H9 (cell line): ENCODE measurements around the gene PMS1. TPM values are rescaled to one million over a fixed set of nuclear protein-coding genes. Genes with fewer than 3 reads are reported as not detected.

Experiments used
- DNase-seq: peaks from one replicate; pipeline ENCODE4 v3.0.0-alpha.2; 2017
- H2AFZ ChIP-seq: one replicate; pipeline ENCODE4 v1.6.1; 2013; ENCODE audit warnings: mild to moderate bottlenecking, low read length, control low read depth, moderate library complexity
- H2AK5ac ChIP-seq: 2 replicates; pipeline ENCODE4 v1.6.1; 2013; ENCODE audit warnings: low read length, control low read depth, mixed read lengths; ENCODE audit not compliant: insufficient read length
- H2BK120ac ChIP-seq: one replicate; pipeline ENCODE4 v1.6.1; 2013; ENCODE audit warnings: low read depth, mild to moderate bottlenecking, low read length, control low read depth, inconsistent platforms; ENCODE audit not compliant: poor library complexity, severe bottlenecking
- H2BK12ac ChIP-seq: 2 replicates; pipeline ENCODE4 v1.6.1; 2013; ENCODE audit warnings: low read length, control low read depth, mixed read lengths, low read depth; ENCODE audit not compliant: insufficient read length
- H2BK15ac ChIP-seq: 2 replicates; pipeline ENCODE4 v1.6.1; 2013; ENCODE audit warnings: low read depth, low read length, control low read depth
- H2BK20ac ChIP-seq: one replicate; pipeline ENCODE4 v1.6.1; 2013; ENCODE audit warnings: low read depth, mild to moderate bottlenecking, low read length, control low read depth, inconsistent platforms; ENCODE audit not compliant: poor library complexity, severe bottlenecking
- H2BK5ac ChIP-seq: 2 replicates; pipeline ENCODE4 v1.6.1; 2013; ENCODE audit warnings: low read length, control low read depth, mixed read lengths; ENCODE audit not compliant: insufficient read length
- H3K14ac ChIP-seq: 2 replicates; pipeline ENCODE4 v1.6.1; 2013; ENCODE audit warnings: low read length, control low read depth; ENCODE audit not compliant: insufficient read depth
- H3K18ac ChIP-seq: 2 replicates; pipeline ENCODE4 v1.6.1; 2013; ENCODE audit warnings: low read depth, mild to moderate bottlenecking, mixed read lengths, low read length, control low read depth; ENCODE audit not compliant: insufficient read length
- H3K23ac ChIP-seq: 2 replicates; pipeline ENCODE4 v1.6.1; 2013; ENCODE audit warnings: low read length, control low read depth, mixed read lengths, low read depth; ENCODE audit not compliant: insufficient read length
- H3K23me2 ChIP-seq: 2 replicates; pipeline ENCODE4 v1.6.1; 2013; ENCODE audit warnings: low read depth, mild to moderate bottlenecking, mixed read lengths, low read length, control low read depth; ENCODE audit not compliant: insufficient read length, poor library complexity, severe bottlenecking
- H3K27ac ChIP-seq: 2 replicates; pipeline ENCODE4 v1.5.1; 2013; ENCODE audit warnings: low read length, control low read depth, mixed read lengths, low read depth; ENCODE audit not compliant: insufficient read length
- H3K27me3 ChIP-seq: 2 replicates; pipeline ENCODE4 v1.6.1; 2013; ENCODE audit warnings: low read length, control low read depth, inconsistent platforms; ENCODE audit not compliant: insufficient read depth
- H3K4ac ChIP-seq: 2 replicates; pipeline ENCODE4 v1.6.1; 2013; ENCODE audit warnings: low read depth, mild to moderate bottlenecking, control low read depth, inconsistent platforms, low read length, moderate library complexity
- H3K4me1 ChIP-seq: 2 replicates; pipeline ENCODE4 v1.6.1; 2013; ENCODE audit warnings: low read length, control low read depth, inconsistent platforms; ENCODE audit not compliant: insufficient read depth
- H3K4me2 ChIP-seq: 2 replicates; pipeline ENCODE4 v1.6.1; 2013; ENCODE audit warnings: low read length, control low read depth, mixed read lengths; ENCODE audit not compliant: insufficient read length, insufficient read depth
- H3K56ac ChIP-seq: 2 replicates; pipeline ENCODE4 v1.6.1; 2013; ENCODE audit warnings: low read depth, mild to moderate bottlenecking, mixed read lengths, low read length, control low read depth; ENCODE audit not compliant: insufficient read length
- H3K79me1 ChIP-seq: 2 replicates; pipeline ENCODE4 v1.6.1; 2013; ENCODE audit warnings: low read depth, mild to moderate bottlenecking, moderate library complexity, low read length, control low read depth, inconsistent platforms; ENCODE audit not compliant: insufficient read depth, poor library complexity, severe bottlenecking
- H3K79me2 ChIP-seq: 2 replicates; pipeline ENCODE4 v1.6.1; 2013; ENCODE audit warnings: low read length, control low read depth, inconsistent platforms; ENCODE audit not compliant: insufficient read depth
- H3K9ac ChIP-seq: 2 replicates; pipeline ENCODE4 v1.6.1; 2013; ENCODE audit warnings: low read length, control low read depth, mixed read lengths; ENCODE audit not compliant: insufficient read length; ENCODE audit errors: extremely low read depth
- H3K9me3 ChIP-seq: one replicate; pipeline ENCODE4 v1.6.1; 2013; ENCODE audit warnings: low read depth, low read length, inconsistent platforms; ENCODE audit not compliant: control insufficient read depth
- H3T11ph ChIP-seq: one replicate; pipeline ENCODE4 v1.6.1; 2013; ENCODE audit warnings: mild to moderate bottlenecking, low read length, control low read depth, inconsistent platforms
- H4K20me1 ChIP-seq: one replicate; pipeline ENCODE4 v1.6.1; 2013; ENCODE audit not compliant: control insufficient read depth, insufficient read length, insufficient read depth
- H4K5ac ChIP-seq: 2 replicates; pipeline ENCODE4 v1.6.1; 2013; ENCODE audit warnings: low read depth, mild to moderate bottlenecking, mixed read lengths, low read length, control low read depth; ENCODE audit not compliant: insufficient read length
- H4K8ac ChIP-seq: replicated peaks from 2 replicates; pipeline ENCODE4 v1.6.1; 2013; ENCODE audit warnings: low read length, control low read depth, mixed read lengths, low read depth; ENCODE audit not compliant: insufficient read length
- H4K91ac ChIP-seq: 2 replicates; pipeline ENCODE4 v1.6.1; 2013; ENCODE audit warnings: low read depth, mild to moderate bottlenecking, moderate library complexity, mixed read lengths, low read length, control low read depth; ENCODE audit not compliant: insufficient read length
- H3K27ac Mint-ChIP-seq, 3 experiments: 2 replicates in 2 of 3; 3 replicates in 1 of 3; pipeline ENCODE4 v1.8.0; 2020 to 2021; ENCODE audit warnings: mixed read lengths in 3 of 3, mild to moderate bottlenecking in 1 of 3, moderate library complexity in 1 of 3
- H3K27me3 Mint-ChIP-seq: 2 replicates; pipeline ENCODE4 v1.8.0; 2021; ENCODE audit warnings: low read depth, mild to moderate bottlenecking, moderate library complexity, mixed read lengths
- H3K36me3 Mint-ChIP-seq, 3 experiments: 2 replicates in 2 of 3; 3 replicates in 1 of 3; pipeline ENCODE4 v1.8.0; 2020 to 2021; ENCODE audit warnings: low read depth in 3 of 3, mixed read lengths in 3 of 3; ENCODE audit not compliant: insufficient read depth in 1 of 3
- H3K4me1 Mint-ChIP-seq, 2 experiments: 2 replicates each; pipeline ENCODE4 v1.8.0; 2020; ENCODE audit warnings: mixed read lengths in 2 of 2
- H3K4me3 Mint-ChIP-seq, 2 experiments: 2 replicates in 1 of 2; 3 replicates in 1 of 2; pipeline ENCODE4 v1.8.0; 2020 to 2021; ENCODE audit warnings: mild to moderate bottlenecking in 2 of 2, mixed read lengths in 2 of 2, moderate library complexity in 1 of 2
- H3K9me3 Mint-ChIP-seq, 2 experiments: 2 replicates in 1 of 2; 3 replicates in 1 of 2; pipeline ENCODE4 v1.8.0; 2020; ENCODE audit warnings: mild to moderate bottlenecking in 2 of 2, mixed read lengths in 2 of 2, moderate library complexity in 1 of 2
- CTCF ChIP-seq: fragments of 200-600 bp; sonication (generic); conservative IDR thresholded peaks from 3 replicates; pipeline ENCODE4 v1.8.0; 2021; ENCODE audit warnings: antibody characterized with exemption, mild to moderate bottlenecking
- WGBS: extraction: QIAGEN DNeasy Blood & Tissue Kit; methylation state at CpG from one replicate; pipeline ENCODE4 v1.1.7; 2013; ENCODE audit warnings: missing lambda C conversion rate, low lambda C conversion rate, mixed read lengths; ENCODE audit not compliant: insufficient read length; ENCODE audit errors: extremely low coverage; 5-methylcytosine and 5-hydroxymethylcytosine counted together
- total RNA-seq: library from RNA; stranded (reverse); gene quantifications from 2 replicates; pipeline ENCODE4 v1.2.1, GENCODE V29; 2021

Gene PMS1
- total RNA-seq, 1 experiment from 2014 or later, result 47.2 TPM

- Histone ChIP-seq H3K79me2 (no peaks in the 10 kb centered on the region), H3K27ac (no peak overlapping the region), H3K9ac (no peak overlapping the region), H3K9me3 (no peaks in the 10 kb centered on the region), H4K8ac (no peak overlapping the region), H2BK120ac (no peak overlapping the region), H2AFZ (no peak overlapping the region), H3K14ac (no peak overlapping the region), H3K18ac (no peak overlapping the region), H2AK5ac (no peak overlapping the region), H4K91ac (no peak overlapping the region), H3K23me2 (no peaks in the 10 kb centered on the region), H3K4me2 (no peak overlapping the region), H4K5ac (no peak overlapping the region), H3K27me3 (no peaks in the 10 kb centered on the region), H3T11ph (no peak overlapping the region), H3K79me1 (no peaks in the 10 kb centered on the region), H3K23ac (no peak overlapping the region), H2BK20ac (no peak overlapping the region), H2BK12ac (no peak overlapping the region), H2BK5ac (no peak overlapping the region), H2BK15ac (no peak overlapping the region), H3K4ac (no peak overlapping the region), H4K20me1 (no peaks in the 10 kb centered on the region), H3K4me1 (no peaks in the 10 kb centered on the region), H3K56ac (no peak overlapping the region)
- no CpG with 5 or more reads among the region's 2 CpGs for WGBS
- no peak for DNase-seq
- Mint-ChIP-seq H3K4me3 (no peak overlapping the region), H3K4me1 (peaks cover 5 to 8% of the 10 kb centered on the region in 2 experiments), H3K9me3 (no peaks in the 10 kb centered on the region), H3K27ac (no peak overlapping the region), H3K27me3 (no peaks in the 10 kb centered on the region), H3K36me3 (peaks cover 0 to 7% (median 0%) of the 10 kb centered on the region in 3 experiments; a peak in 3 of 7 replicates)
- TF ChIP-seq CTCF, result no peak
These were observed 53.1 kb downstream of the PMS1 start for GRCh38 chr2:189837326-189837725.
